Uterus (tissue), 4 donors: ENCODE data around the gene CLDN24. TPM values are rescaled to one million over a fixed set of nuclear protein-coding genes. Genes with fewer than 3 reads are reported as not detected.

Experiments
- DNase-seq, 2 donors: peaks; one replicate each; pipeline ENCODE4 v3.0.0-alpha.2; 2019 to 2020
- H3K27ac ChIP-seq, 2 donors: fragments of 200-600 bp; sonication (generic); 1 replicate in 1 of 2; 2 replicates in 1 of 2; pipeline ENCODE4 v1.5.1; 2016 to 2018
- H3K27me3 ChIP-seq, 2 donors: fragments of 200-600 bp; sonication (generic); one replicate each; pipeline ENCODE4 v1.5.1; 2018 to 2019; ENCODE audit warnings: control low read depth in 1 of 2
- H3K36me3 ChIP-seq, 2 donors: fragments of 200-600 bp; sonication (generic); one replicate each; pipeline ENCODE4 v1.5.1; 2019; ENCODE audit warnings: control low read depth in 1 of 2
- H3K4me1 ChIP-seq, 2 donors: fragments of 200-600 bp; sonication (generic); one replicate each; pipeline ENCODE4 v1.5.1; 2018 to 2019; ENCODE audit warnings: control low read depth in 1 of 2
- H3K4me3 ChIP-seq, 2 donors: fragments of 200-600 bp; sonication (generic); 1 replicate in 1 of 2; 2 replicates in 1 of 2; pipeline ENCODE4 v1.5.1; 2018 to 2019; ENCODE audit warnings: mild to moderate bottlenecking in 1 of 2
- H3K9me3 ChIP-seq, 2 donors: fragments of 200-600 bp; sonication (generic); one replicate each; pipeline ENCODE4 v1.5.1; 2019; ENCODE audit warnings: control low read depth in 1 of 2
- POLR2A ChIP-seq, 2 donors: fragments of 450-650 bp; IDR thresholded peaks; one replicate each; pipeline ENCODE4 v1.6.1; 2016; ENCODE audit warnings: antibody characterized with exemption in 2 of 2, mild to moderate bottlenecking in 1 of 2, moderate library complexity in 1 of 2
- intact Hi-C: fragments of 100-400 bp; cut with DNase I; formaldehyde crosslinking; loops from one replicate; pipeline ENCODE4 v1.15.1; 2023; ENCODE audit warnings: low total_unique reads
- total RNA-seq, 4 donors: library from RNA; depleted of rRNA in 3 of 4; stranded (reverse); fragments of >200 nt in 3 of 4; gene quantifications; one replicate each; pipeline versions ENCODE4 v1.1.0 to v1.2.4, GENCODE V29; 2014 to 2023
- TF ChIP-seq, protein P1 (sequence below), 4 experiments: fragments of 200-600 bp in 2 of 4; fragments of 450-650 bp in 2 of 4; sonication (generic) in 2 of 4; IDR thresholded peaks; one replicate each; pipeline ENCODE4 v1.5.1; 2016 to 2019; ENCODE audit warnings: antibody characterized with exemption in 4 of 4, mild to moderate bottlenecking in 2 of 4, moderate library complexity in 1 of 4
- donor health status: DM: yes; HTN: yes; CAD: no.

The CLDN24 gene
- total RNA-seq, 4 donors from 2014 or later, result not detected

DNA sequence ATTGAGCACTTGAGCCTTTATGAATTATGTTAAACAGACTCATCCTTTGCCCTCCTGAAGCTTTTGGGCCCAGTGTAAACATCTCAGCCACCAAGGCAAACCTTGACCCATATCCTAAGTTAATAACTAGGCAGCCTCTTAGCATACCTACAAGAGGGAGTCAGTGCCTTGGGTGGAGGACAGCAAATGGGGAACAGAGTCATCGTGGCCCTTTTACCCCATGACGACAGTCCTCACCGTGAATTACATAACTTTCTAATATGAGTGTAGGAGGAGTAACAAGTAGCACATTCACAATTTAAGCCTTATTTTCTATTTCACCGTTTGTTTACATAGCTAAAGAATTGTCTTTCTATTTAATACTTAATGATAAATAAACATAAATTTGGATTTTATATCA, 18.9 kb downstream of the CLDN24 start:
- H3K36me3 ChIP-seq, result no peaks in the 10 kb centered on the region
- H3K9me3 ChIP-seq, result no peaks in the 10 kb centered on the region
- no peak overlapping the region for H3K27ac ChIP-seq
- no peak overlapping the region for H3K4me3 ChIP-seq
- intact Hi-C loops, result no loop called here
- no peaks in the 10 kb centered on the region for H3K27me3 ChIP-seq
- TF ChIP-seq, protein P1, sequence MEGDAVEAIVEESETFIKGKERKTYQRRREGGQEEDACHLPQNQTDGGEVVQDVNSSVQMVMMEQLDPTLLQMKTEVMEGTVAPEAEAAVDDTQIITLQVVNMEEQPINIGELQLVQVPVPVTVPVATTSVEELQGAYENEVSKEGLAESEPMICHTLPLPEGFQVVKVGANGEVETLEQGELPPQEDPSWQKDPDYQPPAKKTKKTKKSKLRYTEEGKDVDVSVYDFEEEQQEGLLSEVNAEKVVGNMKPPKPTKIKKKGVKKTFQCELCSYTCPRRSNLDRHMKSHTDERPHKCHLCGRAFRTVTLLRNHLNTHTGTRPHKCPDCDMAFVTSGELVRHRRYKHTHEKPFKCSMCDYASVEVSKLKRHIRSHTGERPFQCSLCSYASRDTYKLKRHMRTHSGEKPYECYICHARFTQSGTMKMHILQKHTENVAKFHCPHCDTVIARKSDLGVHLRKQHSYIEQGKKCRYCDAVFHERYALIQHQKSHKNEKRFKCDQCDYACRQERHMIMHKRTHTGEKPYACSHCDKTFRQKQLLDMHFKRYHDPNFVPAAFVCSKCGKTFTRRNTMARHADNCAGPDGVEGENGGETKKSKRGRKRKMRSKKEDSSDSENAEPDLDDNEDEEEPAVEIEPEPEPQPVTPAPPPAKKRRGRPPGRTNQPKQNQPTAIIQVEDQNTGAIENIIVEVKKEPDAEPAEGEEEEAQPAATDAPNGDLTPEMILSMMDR (IDR thresholded peaks at IDR 0.05), result no peak
- no peak for TF ChIP-seq POLR2A (IDR thresholded peaks at IDR 0.05)
- DNase-seq, result no peak
- H3K4me1 ChIP-seq, result no peaks in the 10 kb centered on the region

DNA sequence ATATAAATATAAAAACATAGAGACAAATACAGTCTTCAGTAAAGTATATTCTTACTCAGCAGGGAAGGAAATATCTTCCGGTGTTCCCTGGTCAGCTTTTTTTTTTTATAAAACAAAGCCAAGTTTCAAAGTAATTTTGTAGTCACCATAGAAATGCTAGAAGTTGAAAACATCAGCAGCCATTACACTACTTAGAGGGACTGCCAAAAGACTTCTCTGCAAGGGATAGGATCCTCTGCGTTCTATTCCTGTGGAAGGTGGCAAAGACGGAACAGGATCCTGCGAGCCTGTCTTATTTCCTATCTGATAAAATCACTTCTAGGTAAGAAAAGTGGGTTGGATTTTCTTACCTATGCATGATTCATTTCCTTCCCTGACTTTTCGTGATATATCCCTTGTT, 21.6 kb downstream of the CLDN24 start:
- no peaks in the 10 kb centered on the region for H3K9me3 ChIP-seq
- no peaks in the 10 kb centered on the region for H3K36me3 ChIP-seq
- no peak for DNase-seq
- TF ChIP-seq POLR2A (IDR thresholded peaks at IDR 0.05), result no peak
- TF ChIP-seq, protein P1 (IDR thresholded peaks at IDR 0.05), result no peak
- no peak overlapping the region for H3K27ac ChIP-seq
- H3K4me1 ChIP-seq, result no peaks in the 10 kb centered on the region
- no peak overlapping the region for H3K4me3 ChIP-seq
- intact Hi-C loops, result no loop called here
- no peaks in the 10 kb centered on the region for H3K27me3 ChIP-seq

DNA sequence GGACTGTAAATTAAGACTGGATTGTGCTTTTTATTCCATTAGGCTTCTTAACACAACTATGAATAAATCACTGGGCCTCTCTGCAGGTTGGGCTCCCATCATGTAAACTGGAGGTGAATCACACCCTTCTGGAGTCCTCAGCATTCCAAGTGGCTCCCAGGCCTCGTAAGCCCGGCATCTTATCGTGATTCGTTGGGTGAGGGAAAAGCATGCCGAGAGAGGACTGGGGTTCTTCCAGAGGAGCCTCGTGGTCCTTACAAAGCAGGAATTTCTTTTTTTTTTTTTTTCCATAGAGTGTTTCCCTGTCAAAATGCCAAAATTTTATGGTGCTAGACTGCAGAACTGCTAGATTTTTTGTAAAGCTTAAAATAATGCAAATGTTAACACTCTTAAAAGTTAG, 22.2 kb downstream of the CLDN24 start:
- intact Hi-C loops, result no loop called here
- no peaks in the 10 kb centered on the region for H3K36me3 ChIP-seq
- no peaks in the 10 kb centered on the region for H3K27me3 ChIP-seq
- TF ChIP-seq, protein P1 (IDR thresholded peaks at IDR 0.05), result no peak
- TF ChIP-seq POLR2A (IDR thresholded peaks at IDR 0.05), result no peak
- no peaks in the 10 kb centered on the region for H3K4me1 ChIP-seq
- DNase-seq, result no peak
- no peaks in the 10 kb centered on the region for H3K9me3 ChIP-seq
- no peak overlapping the region for H3K4me3 ChIP-seq
- no peak overlapping the region for H3K27ac ChIP-seq

DNA sequence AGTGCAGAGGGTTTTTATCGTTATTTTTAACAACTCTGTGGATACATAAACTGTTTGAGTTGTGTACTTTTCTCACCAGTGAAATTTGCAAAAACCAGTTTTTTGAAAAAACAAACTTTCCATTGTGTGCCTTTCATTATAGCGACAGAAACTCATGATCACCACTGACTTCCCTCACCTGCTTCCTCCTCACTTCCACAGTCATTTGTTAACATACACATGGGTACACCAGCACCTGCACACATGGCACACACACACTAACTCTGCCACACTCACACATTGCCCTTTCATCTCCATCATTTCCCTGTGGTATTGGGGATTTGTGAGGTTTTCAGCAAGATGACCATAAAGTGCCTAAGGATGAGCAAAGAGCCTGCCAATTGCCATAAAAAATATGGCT, 22.8 kb downstream of the CLDN24 start:
- no peak overlapping the region for H3K4me3 ChIP-seq
- H3K36me3 ChIP-seq, result no peaks in the 10 kb centered on the region
- H3K27me3 ChIP-seq, result no peaks in the 10 kb centered on the region
- TF ChIP-seq POLR2A (IDR thresholded peaks at IDR 0.05), result no peak
- TF ChIP-seq, protein P1 (IDR thresholded peaks at IDR 0.05), result no peak
- H3K9me3 ChIP-seq, result no peaks in the 10 kb centered on the region
- no peak overlapping the region for H3K27ac ChIP-seq
- intact Hi-C loops, result no loop called here
- H3K4me1 ChIP-seq, result no peaks in the 10 kb centered on the region
- no peak for DNase-seq

DNA sequence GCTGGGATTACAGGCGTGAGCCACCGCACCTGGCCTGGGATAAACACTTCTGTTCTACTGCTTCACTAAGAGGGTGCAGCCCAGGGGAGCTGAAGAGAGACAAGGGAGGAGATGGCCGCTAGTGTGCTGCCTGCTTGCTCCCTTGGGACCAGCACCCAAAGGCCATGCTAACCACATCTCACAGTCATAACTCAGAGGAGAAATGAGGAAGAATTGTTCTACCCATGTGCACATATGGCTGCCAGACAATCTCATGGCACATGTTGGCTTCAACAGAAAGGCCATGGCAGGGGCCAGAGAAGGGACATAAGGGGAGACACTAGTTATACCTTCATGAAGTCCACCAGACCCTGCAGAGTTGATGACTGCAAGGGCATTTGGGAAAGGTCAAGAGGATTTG, 24.6 kb downstream of the CLDN24 start:
- no peak for DNase-seq
- no peaks in the 10 kb centered on the region for H3K36me3 ChIP-seq
- TF ChIP-seq, protein P1 (IDR thresholded peaks at IDR 0.05), result no peak
- TF ChIP-seq POLR2A (IDR thresholded peaks at IDR 0.05), result no peak
- intact Hi-C loops, result no loop called here
- H3K9me3 ChIP-seq, result no peaks in the 10 kb centered on the region
- H3K27ac ChIP-seq, result no peak overlapping the region
- no peak overlapping the region for H3K4me3 ChIP-seq
- no peaks in the 10 kb centered on the region for H3K4me1 ChIP-seq
- no peaks in the 10 kb centered on the region for H3K27me3 ChIP-seq
